ENCODE data around the gene PAXIP1.

The PAXIP1 gene

GRCh38 chr7:154978017-154978416 is 24.9 kb downstream of the PAXIP1 start:
- no peak for TF ChIP-seq CTCF (conservative IDR thresholded peaks at IDR 0.05; ENCODE audit: low read depth, low read length)
- H3K4me3 ChIP-seq (ENCODE audit: low read length): no peak overlapping the region
- DNase-seq (ENCODE audit: low read depth): no peak

GRCh38 chr7:154977250-154977649 is 25.7 kb downstream of the PAXIP1 start:
- DNase-seq (ENCODE audit: low read depth): no peak
- TF ChIP-seq CTCF (conservative IDR thresholded peaks at IDR 0.05; ENCODE audit: low read depth, low read length): no peak
- no peak overlapping the region for H3K4me3 ChIP-seq (ENCODE audit: low read length)

DNA sequence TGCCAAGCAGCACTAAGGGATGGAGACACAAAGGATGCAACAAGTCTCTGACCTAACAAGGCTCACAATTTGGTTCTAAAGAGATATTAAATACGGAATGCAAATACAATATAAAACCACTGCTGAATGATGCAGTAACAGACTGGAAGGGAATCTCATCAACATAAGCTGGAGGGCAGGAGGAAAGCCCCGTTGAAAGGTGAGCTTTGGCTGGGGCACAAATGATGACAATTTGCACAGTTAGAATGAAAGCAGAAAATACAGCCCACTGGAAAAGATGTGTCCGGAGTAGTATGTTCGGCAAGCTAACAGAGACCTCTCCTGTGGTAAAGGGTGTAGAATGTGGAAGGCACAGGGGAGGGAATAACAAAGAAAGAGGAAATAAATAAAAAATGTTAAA is 26.1 kb downstream of the PAXIP1 start:
- TF ChIP-seq CTCF (conservative IDR thresholded peaks at IDR 0.05; ENCODE audit: low read depth, low read length): no peak
- no peak overlapping the region for H3K4me3 ChIP-seq (ENCODE audit: low read length)
- DNase-seq (ENCODE audit: low read depth): no peak

DNA sequence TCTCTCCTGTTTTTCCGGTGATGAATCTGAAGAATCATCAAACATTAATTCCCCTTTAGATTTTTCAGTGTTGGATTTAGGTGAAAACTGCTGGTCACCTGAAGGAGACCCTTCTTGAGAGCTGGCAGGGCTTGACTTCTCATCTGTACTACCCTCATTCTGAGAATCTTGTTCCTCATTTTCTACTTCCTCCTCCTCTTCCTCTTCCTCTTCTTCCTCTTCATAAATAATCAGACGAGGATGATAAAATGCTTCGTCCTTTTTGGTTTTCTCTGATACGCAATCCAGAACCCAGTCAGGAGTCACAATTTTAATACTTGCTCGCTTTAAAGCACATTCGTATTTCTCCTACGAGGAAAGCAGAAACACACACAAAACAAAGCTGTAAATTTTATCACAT is 26.9 kb downstream of the PAXIP1 start:
- no peak overlapping the region for H3K4me3 ChIP-seq (ENCODE audit: low read length)
- DNase-seq (ENCODE audit: low read depth): no peak
- TF ChIP-seq CTCF (conservative IDR thresholded peaks at IDR 0.05; ENCODE audit: low read depth, low read length): no peak

DNA sequence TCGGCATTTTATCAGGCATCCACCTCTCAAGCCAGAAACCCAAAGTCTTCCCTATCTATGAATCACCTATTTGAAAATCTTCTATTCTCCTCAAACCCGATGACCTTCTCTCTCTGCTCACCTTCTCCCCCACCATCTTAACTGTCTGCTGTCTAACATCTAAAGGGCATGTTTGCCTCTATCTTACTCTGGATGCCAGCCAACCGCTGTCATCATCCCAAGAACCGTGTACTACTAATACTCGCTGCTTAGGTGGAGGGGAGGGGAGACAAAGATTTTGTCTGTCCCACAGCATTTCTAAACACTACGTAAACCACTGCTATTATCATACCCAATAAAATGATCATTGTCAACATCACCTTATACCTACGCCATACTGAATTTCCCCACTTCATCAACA is 29.5 kb downstream of the PAXIP1 start:
- no peak overlapping the region for H3K4me3 ChIP-seq (ENCODE audit: low read length)
- no peak for DNase-seq (ENCODE audit: low read depth)
- no peak for TF ChIP-seq CTCF (conservative IDR thresholded peaks at IDR 0.05; ENCODE audit: low read depth, low read length)

DNA sequence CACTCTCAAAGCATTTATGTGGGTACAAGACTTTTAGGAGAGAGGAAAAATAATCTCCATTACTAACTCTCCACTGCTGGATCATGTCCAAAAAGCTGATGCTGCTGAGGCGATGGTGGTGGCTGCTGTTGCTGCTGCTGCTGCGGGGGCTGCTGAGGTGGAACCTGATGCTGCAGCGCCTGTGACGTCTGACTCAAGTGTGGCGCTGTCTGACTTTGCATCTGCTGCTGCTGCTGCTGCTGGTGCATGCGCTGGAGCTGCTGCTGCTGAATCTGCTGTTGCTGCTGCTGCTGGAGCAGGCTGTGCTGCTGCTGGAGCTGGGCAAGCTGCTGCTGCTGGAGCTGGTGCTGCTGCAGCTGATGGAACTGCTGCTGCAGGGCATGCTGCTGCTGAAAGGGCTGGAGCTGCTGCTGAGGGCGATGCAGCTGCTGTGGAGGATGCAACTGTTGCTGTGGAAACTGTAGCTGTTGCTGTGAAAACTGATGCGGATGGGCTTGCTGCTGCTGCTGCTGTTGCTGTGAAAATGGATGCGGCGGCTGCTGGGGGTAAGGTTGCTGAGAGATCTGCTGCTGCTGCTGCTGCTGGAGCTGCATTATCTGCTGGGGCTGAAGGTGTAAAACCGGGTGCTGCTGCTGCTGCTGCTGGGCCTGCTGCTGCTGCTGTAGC is 34.5 kb downstream of the PAXIP1 start:
- no peak for DNase-seq (ENCODE audit: low read depth)
- no peak for TF ChIP-seq CTCF (conservative IDR thresholded peaks at IDR 0.05; ENCODE audit: low read depth, low read length)
- H3K4me3 ChIP-seq (ENCODE audit: low read length): no peak overlapping the region

- H3K4me3 ChIP-seq (ENCODE audit: low read length): no peak overlapping the region
- no peak for DNase-seq (ENCODE audit: low read depth)
- TF ChIP-seq CTCF (conservative IDR thresholded peaks at IDR 0.05; ENCODE audit: low read depth, low read length): no peak
Observed at GRCh38 chr7:154967401-154967955, 35.4 kb downstream of the PAXIP1 start.

Measured in retinal pigment epithelial cell (primary cell).